Measurements from ENCODE around the gene GLYR1.

DNA sequence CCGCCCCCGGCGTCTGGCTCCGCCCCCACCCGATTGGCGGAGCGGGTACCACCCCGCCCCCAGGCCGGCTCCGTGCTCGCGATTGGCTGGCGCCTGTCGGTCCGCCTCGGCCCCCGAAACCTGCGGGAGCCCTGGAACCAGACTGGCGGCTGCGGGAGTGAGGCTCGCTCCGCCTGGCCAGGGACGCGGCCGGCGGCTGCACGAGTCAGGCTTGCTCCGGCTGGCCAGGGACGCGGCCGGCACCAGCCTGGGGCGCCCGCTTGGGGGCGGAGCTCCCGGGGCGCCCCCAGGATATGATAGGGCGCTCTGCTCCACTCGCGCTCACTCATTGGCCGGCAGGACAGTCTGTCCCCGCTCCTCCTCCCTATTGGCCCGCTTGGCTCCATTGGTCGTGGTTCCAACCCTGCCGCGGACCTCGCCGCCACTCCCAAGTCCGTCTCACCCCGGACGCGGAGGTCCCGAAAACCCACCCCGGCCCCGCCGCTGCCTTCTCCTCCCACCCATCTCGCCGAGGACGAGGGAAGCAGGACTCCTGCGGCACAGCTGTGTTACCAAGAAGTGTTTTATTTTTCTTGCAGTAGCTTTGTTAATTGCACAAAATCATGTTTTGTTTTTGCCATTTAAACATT, 44.3 kb downstream of the GLYR1 start:
- TF ChIP-seq ZBTB7A (IDR thresholded peaks at IDR 0.05; ENCODE audit: low read depth): peak; percentile 87
- TF ChIP-seq, protein P1, sequence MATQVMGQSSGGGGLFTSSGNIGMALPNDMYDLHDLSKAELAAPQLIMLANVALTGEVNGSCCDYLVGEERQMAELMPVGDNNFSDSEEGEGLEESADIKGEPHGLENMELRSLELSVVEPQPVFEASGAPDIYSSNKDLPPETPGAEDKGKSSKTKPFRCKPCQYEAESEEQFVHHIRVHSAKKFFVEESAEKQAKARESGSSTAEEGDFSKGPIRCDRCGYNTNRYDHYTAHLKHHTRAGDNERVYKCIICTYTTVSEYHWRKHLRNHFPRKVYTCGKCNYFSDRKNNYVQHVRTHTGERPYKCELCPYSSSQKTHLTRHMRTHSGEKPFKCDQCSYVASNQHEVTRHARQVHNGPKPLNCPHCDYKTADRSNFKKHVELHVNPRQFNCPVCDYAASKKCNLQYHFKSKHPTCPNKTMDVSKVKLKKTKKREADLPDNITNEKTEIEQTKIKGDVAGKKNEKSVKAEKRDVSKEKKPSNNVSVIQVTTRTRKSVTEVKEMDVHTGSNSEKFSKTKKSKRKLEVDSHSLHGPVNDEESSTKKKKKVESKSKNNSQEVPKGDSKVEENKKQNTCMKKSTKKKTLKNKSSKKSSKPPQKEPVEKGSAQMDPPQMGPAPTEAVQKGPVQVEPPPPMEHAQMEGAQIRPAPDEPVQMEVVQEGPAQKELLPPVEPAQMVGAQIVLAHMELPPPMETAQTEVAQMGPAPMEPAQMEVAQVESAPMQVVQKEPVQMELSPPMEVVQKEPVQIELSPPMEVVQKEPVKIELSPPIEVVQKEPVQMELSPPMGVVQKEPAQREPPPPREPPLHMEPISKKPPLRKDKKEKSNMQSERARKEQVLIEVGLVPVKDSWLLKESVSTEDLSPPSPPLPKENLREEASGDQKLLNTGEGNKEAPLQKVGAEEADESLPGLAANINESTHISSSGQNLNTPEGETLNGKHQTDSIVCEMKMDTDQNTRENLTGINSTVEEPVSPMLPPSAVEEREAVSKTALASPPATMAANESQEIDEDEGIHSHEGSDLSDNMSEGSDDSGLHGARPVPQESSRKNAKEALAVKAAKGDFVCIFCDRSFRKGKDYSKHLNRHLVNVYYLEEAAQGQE (IDR thresholded peaks at IDR 0.05; ENCODE audit: low read depth): no peak
- TF ChIP-seq TEAD4 (IDR thresholded peaks at IDR 0.05): no peak
- peak; percentile 43; the same call in 1 of the 2 replicates for TF ChIP-seq TAF1 (IDR thresholded peaks at IDR 0.05; ENCODE audit: low read depth)
- no peak for TF ChIP-seq EP300 (IDR thresholded peaks at IDR 0.05; ENCODE audit: borderline replicate concordance)
- TF ChIP-seq CREB1 (IDR thresholded peaks at IDR 0.05; ENCODE audit: low read depth): no peak
- TF ChIP-seq, protein P2, sequence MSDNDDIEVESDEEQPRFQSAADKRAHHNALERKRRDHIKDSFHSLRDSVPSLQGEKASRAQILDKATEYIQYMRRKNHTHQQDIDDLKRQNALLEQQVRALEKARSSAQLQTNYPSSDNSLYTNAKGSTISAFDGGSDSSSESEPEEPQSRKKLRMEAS (IDR thresholded peaks at IDR 0.05): no peak; the same call in 1 of the 2 replicates
- 0 out of 2 replicates have a peak, but pooled peaks have one; percentile 5 for TF ChIP-seq YY1 (IDR thresholded peaks at IDR 0.05; ENCODE audit: low read depth)
- no peak for TF ChIP-seq CEBPB (IDR thresholded peaks at IDR 0.05)
- TF ChIP-seq TCF12 (IDR thresholded peaks at IDR 0.05; ENCODE audit: low read depth): no peak

Data from Ishikawa (cell line).